Forelimb muscle (tissue), 1 donor: ENCODE data around the gene SPTB. TPM values are rescaled to one million over a fixed set of nuclear protein-coding genes. Genes with fewer than 3 reads are reported as not detected.
"Not testable (repeated sequence)": the region's sequence is repeated elsewhere in the genome, so short reads cannot be mapped to it uniquely, and the experiment has no call there.

Source experiments
- DNase-seq: peaks from one replicate; pipeline ENCODE4 v3.0.0-alpha.2; 2013; ENCODE audit warnings: low read depth
- polyA plus RNA-seq: library from polyadenylated mRNA; unstranded; fragments of 120-200 nt; gene quantifications from one replicate; pipeline ENCODE4 v1.2.1, GENCODE V29; 2013; ENCODE audit not compliant: insufficient read length

SPTB gene
- polyA plus RNA-seq, 1 donor = 178 TPM

DNA sequence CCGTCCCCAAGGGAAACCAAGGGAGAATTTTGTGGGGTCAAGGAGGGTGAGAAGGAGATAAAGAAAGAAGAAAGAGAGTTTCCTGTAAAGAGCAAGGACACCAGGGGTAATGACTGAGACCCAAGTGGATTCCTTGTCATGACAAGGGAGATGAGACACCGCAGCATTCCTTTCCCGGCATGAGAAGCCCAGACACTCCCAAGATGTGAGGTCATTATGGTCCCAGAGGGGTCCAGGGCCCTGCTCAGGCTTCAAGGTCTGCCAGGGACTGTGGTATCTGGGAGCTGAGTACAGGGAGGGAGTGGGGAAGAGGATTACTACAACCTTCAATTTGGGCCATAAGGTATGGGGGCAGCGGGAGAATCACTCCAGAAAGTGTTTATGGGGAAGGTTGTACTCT is 58.1 kb downstream of the SPTB start:
- no peak for DNase-seq

DNA sequence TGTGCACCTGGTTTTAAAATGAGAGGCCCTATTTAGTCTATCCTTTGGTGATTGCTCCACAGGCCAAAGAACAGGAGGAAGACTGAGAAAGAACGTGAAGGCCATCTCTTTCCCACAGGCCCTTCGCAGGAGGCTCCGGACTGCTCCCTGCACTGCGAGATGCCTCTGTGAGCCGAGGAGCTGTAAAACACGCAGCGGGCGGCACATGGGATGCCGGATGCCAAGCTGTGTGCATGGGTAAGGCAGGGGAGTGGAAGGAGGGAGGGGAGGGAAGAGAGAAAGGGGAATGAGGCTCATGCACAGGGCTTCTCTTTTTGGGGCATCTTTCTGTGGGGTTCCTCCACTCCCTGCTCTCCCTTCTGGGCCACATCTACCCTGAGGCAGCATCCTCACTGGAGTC is 61.6 kb downstream of the SPTB start:
- DNase-seq = no peak

DNA sequence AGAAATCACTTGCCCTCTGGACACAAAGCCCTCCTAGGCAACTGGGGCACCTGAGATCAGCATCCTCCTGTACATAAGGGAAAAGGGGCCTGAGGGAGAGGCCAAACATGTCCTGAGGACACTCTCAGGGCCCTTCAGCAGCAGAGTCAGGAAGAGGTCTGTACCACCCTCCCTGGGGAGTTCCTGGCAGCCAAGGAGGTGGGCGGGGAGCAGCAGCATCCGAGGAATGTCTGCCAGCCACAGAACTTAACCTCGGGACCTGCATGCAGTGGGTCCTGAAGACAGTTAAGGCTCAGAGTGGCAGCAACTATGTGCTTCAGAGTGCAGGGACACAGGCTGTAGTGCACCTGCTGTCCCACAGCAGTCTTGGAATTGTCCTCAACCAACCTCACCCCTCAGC is 62.1 kb downstream of the SPTB start:
- DNase-seq = no peak

DNA sequence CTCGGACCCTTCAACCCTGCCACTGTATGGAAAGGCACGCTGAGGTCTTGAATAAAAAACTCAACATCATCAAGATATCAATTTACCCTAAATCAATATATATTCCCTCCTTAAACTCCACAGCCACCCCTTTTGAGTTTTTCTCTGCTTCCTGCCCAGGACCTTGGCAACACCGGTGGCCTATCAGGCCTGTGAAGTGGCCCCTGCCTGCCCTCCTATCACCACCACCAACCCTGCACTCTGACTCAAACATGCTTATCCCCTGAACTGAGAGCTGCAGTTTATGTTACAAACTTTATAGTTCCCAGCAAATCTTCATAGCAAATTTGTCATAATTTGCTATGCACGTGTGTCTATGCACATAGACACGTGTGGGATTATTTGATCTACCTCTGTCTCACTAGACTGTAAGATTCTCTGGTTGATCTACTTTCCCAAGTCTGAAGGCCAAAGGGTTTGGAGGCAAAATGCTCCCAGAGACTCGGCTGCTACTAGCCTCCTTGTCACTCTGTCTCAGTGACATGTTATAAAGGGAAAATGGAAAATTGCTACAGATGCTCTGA is 63.4 kb downstream of the SPTB start:
- DNase-seq = no peak

DNA sequence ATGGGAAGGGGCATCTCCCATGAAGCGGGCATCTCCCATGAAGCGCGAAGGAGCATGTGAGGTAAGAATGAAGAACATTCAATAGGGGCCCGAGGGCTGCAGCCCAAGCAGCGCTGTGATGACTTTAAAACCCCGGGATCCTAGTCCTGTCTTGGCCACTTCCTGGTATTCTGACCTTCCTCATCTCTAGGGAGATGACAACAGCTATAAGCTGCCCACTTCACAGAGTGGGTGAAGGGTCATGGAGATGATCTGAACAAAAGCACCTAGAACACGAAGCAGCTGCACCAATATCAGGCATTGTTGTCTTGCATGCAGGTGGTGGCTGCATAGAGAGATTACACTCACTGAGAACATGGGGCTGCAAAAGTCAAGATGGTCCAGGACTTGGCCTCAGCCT is 64.5 kb downstream of the SPTB start:
- no peak for DNase-seq

DNA sequence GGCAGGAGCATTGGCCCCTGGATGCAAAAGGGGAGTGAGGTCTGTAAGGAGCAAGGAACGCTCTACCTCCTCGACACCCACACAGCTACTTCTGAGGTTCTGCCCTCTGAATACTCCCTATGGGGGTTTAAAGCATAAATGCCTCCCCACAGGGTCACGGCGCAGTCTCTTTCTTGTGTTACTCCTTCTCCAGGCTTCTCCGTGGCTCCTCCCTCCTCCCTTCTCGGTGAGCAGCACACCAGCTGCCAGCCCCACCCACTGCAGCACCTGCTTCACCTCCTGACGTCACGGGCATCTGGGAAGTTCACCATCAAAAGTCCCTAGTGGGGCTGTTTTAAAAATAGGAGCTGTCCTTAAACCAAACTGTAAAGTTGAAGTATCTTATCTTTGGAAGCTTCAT is 67.3 kb downstream of the SPTB start:
- DNase-seq = no peak

DNA sequence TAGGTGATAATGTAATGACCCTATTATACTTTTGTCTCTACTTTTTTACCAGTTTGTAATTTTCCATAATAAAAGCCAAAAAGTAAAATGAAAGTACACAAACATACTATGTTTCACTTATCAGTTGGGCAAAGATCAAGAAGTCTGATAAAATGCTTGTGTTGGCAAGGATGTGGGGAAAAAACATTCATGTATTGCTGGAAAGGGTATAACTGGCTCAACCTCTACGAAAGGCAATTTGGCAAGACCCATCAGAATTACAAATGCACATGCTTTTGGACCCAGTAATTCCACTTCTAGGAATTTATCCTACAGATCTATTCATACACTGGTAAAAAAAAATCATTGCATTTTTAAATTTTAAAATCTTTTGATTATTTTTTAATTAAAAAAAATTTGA is 68.0 kb downstream of the SPTB start:
- no peak for DNase-seq

DNA sequence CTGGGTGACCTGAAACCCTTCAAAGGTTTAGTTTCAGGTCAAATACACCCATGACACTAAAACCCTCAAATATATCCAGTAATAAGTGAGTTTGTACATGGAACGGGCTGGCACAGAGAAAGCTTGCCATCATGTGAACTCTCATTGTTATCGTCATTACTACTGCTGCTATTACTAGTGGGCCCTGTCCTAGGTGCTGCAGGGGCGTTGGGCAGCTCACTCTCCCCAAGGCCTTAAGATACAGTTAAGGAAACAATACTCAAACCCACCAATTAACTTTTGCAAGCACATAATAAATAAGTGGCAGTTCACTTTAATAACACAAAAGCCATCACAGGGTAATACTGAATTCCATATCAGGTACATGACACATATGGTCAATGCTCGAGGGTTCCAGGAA is 71.3 kb downstream of the SPTB start:
- no peak for DNase-seq

DNA sequence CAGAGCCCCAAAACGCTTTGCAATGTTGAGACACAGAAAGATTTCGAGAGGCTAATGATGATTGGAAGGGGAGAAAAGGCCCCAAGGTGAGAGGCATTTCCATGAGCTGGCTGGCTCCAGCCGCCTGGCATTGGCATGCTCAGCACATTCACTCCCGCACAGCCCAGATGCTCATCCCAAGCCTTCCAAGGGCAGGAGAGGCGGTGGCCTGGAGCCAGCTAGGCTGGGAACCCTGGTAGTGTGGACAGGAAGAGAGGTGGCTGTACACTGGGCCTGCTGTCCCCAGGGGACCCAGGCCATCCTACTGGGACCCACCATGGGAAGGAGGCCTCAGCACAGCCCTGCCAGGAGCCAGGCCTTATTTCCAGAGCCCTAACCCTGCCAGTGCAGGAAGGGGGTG is 72.2 kb downstream of the SPTB start:
- DNase-seq = no peak

DNA sequence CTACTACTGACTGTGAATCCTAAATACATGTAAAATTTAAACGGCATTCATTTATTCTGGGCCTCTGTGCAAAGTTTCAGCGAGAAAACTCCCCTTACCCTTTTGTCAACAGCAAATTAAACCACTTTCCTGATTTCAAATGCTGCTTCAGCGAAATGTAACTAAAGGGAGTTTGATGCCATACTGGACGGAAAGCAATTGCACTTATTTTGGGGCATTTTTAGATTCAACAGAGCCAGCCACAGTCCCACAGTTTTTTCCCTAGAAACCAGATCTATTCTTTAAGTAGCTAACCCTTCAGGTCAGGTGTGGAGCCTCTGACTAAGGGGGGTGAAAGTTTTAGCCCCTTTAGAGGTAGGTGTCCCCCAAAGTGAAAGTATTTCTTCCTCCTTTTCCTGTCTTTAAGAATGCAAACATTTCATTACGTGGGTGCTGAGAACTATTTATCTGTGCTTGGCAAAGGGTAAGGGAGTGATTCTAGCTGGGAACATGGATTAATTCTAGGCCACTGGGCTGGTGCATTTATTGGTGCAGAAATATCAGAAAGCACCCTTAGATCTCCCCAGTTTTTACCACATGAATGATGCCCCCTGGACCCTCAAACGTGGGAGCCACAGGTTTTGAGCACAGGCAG is 72.7 kb downstream of the SPTB start:
- DNase-seq = no peak

DNA sequence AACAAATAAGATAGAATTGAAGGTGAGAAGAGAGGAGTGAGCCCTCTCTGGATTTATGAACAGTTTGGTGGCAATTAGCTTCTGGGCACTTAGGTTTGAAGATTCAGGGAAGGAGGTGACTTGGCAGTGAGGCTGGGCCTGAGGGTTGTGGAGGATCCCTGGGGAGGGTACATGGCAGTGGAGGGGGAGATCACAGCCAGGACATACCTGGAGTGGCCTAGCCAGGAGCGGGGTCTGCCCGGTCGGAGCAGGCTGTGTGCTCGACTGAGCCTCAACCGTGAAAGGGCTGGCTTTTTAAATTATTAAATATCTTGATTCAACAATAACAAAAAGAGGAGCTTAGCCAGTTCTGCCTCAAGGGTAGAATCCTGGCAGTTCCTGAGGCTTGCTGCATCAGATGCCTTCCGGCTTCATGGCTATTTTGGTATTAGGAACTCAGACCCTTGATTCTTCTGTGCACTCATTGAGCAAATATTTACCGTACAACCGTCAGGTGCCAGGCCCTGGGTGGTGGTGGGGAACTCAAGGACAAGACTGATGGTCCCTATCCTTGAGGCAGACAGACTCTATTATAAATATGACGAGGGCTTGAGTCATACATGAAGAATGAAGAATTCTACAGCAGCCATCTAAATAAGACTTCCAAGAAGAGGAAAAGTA is 73.4 kb downstream of the SPTB start:
- no peak for DNase-seq

DNA sequence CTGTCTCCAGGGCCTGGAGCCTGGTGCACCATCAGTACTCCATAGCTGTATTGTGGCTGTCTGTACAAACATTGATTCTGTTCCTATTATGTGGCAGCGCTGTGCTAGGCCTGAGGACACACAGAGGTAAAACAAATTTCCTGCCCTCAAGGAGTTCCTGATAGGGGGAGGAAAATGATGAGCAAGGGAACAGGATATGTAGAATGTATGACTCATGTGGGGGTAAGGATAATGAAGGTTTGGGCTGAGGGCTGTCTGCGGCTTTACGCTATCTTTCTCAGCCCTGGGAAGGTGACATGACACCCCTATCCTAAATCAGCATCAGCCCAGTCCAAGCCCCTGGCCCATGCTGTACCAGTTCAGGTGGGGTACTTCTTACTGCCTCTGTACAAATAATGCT is 74.1 kb downstream of the SPTB start:
- DNase-seq = not testable (repeated sequence)

DNA sequence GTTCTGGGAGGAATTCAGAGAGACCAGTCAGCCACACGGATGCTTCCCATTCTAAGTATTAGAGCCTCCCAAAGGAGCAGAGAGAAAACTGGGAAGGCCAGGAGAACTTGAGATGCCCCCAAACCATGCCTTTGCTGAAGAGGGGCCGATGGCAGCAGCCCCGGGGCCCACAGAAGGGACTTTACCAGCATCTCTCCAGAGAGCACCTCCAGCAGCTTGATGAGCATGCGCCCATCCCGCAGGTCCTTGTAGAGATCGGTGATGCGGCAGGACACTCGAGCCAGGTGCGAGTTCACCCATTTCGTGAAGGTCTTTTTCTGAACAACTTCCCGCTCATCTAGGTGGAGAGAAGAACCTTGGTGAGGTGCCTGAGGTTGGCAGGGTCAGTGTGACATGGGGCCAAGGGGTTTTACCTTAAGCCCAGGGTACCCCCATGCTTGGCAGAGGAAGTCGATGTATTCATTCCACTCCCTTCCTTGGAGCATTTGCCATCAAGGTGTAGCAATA is 74.9 kb downstream of the SPTB start:
- no peak for DNase-seq

DNA sequence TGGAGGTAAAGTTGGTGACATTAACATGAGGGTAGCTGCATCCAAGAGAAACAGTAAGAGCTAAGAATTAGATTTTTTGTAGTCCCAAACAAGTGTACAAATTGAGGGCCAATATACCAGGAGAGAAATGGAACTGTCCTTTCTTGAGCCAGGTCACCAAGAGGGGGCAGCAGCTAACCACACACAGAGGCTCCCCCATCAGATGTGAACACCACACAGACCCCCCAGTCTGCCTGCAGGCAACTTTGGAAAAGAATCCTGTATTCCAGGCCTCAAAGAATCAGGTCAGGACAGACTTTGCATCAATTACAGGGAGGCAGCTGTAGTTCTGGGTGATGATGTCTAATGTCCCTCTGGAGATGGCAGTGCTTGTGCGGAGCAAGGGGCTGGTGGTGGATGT is 77.9 kb downstream of the SPTB start:
- DNase-seq = no peak

DNA sequence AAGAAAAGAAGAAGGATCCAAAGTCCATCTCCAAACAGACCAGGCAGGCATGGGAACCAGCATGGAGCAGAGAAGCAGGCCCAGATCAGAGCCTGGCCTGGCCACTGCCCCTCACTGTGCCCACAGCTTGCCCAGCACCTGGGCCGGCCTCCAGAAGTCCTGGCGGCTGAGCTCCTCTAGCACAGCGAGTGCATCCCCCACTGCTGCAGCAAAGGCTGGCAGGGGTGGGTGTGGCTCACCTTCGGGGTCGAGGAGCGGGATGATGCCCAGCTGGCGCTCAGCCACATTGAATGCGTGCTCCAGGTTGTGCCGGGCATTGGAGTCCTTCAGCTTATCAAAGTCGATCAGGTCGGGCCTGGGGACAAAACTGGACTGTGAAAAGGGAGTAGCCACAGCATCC is 78.7 kb downstream of the SPTB start:
- DNase-seq = no peak

DNA sequence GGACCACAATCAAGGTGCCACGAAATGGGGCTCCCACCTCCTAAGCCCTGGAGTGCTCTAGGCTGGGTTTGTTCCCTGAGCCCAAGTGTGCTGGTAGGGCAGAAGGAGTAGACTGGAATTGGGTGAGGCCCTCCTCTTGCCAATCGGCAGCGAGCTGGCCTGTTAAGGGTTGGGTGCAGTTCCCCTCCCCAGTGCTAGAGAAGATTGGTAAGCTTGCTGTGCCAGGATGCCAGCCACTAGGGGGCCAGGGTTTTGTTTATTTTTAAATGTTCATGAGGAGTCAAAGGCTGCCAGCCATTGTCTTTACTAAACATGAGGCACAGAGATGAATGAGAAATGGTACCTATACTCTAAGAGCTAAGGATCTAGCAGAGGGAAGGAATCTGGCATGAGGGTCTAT is 79.7 kb downstream of the SPTB start:
- DNase-seq = no peak

DNA sequence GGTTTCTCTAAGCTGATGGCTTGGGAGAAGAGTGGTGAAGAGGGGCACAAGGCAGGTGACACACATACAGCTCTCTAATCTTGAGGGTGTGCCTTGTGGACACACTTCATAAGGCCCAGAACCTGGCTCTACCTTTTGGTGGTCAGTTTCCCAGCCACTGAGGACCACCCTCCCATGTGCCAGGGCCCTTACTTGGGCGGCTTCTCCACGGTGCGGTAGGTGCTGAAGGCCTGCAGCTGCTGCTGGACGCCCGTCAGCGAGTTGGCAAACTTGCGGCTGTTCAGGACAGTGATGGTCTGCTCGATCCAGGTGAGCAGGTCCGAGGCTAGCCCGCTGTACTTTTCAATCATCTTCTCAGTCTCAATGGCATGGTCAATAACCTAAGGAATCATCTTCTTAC is 80.2 kb downstream of the SPTB start:
- no peak for DNase-seq

DNA sequence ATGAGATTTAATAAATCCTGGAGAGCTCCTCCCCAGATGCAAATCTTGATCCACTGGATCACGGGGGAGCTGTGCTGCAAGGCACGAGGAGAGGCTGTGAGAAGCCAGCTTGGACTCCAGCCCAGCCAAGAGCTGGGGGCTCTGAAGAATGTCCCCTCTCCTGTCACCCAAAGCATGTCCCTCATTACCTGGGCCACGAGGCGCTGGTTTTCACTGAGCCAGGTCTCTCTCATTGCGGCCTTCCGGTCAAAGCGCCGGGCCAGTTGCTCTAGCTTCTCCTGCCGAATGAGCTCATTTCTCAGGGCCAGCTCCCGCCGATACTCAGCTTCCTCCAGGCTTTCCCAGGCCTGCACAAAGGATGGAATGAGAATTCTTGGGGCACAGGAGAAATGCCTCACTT is 83.3 kb downstream of the SPTB start:
- no peak for DNase-seq

DNA sequence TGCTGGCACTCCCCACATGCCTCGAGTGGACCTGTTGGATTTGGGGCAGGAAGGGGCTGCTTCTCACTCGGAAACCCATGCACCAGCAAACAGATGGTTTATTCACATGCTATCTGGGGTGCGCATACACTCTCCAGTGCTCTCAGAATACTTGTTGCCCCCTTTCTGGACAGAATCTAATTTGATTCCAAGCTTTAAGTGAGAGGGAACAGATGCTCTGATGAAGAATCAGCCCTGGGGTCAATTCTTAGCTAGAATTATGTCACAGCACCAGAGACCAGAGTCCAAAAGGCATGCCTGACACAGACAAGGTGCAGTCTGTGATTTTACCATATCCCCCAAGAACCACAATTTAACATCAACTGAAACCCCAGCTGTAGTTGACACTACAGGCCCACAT is 83.8 kb downstream of the SPTB start:
- DNase-seq = no peak

DNA sequence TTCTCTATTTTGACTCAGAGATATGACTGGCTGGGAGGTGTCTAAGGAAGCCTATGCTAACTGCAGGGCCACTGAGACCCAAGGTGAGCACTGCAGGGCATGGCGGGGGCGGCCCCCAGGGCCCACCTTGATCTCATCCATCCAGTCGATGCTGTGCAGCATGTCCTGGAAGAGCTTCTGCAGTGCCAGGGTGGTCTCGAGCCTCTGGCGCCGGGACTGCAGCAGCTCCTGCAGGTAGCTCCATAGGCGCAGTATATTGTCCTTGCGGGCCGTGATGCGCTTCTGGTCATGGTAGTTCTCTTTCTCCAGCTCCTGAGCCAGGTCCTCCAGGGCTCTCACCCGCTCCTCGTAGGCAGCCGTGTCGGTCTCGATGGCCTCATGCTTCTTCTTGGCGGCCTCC is 84.5 kb downstream of the SPTB start:
- DNase-seq = no peak

DNA sequence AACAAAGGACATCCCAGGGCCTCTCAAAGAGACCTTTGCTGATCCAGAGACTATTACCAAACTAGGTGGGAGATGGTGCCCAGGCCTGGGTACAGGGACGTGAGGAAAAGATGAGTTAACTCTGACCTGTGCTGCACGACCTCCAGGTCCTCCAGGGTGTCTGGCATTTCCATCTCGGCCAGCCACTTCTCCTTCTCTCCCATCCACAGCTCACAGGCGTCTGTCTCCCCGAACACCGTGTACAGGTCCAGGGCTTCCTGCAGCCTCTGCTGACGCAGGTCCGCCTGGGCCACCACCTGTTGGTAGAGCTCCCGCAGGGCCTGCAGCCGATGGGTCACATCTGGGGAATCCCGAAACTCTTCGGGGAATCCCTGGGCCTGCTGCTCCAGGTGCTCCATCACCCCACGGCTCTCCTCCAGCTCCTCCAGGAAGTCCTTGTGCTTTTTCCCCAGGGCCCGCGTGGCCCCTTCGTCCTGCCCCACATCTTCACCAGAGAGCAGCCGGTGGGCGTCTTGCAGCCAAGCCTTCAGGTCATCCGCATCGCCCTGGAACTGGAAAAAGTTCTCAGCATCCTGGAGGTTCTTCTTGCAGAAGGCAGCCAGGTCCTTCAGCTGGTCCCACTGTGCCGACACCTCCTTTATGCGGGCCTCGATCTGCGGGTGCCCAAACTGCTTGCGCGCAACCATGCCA is 86.7 kb downstream of the SPTB start:
- DNase-seq = no peak

DNA sequence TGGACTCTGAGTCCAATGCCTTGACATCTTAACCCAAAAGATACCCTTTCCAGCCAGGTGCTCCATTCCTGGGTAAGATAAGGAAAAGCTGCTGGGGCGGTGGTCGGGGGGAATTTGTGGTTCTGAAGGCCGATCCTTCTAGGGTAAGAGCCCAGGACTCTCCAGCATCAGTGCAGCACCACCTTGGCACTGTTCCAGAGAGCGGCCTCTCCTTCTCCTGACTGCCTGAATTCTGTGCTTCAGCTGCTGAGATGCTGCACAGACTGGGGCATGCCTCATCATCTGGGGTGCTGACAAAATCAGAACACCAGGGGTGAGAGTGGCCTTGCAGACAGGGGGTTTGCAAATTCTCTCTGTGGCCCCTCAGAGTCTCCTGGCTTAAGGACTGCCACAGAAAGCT is 87.5 kb downstream of the SPTB start:
- no peak for DNase-seq

DNA sequence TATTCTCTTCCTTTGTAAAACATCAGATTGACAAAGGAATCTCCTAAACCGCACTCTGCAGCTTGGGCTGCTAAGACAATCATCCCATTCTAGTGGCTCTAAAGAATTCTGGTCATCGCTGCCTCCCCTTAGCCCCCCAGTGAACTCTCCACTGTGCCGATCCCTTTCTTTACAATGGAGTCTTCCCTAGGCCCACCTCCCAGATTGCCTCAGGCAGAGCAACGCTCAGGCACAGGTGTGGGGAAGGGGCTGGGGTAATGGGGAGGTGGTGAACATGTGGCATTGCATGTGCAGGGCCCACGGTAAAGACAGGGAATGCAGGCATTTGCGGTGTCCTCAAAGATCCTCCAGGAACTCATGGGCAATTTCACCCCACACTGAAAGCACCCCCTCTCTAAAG is 89.2 kb downstream of the SPTB start:
- DNase-seq = no peak
